ENCODE results near the gene CAP2. TPM values are rescaled to one million over a fixed set of nuclear protein-coding genes. Genes with fewer than 3 reads are reported as not detected.
A peak's percentile ranks its signal among the peaks of the same experiment; 100 is the strongest.

The CAP2 gene
- total RNA-seq, 1 donor from 2014 or later, result 8.5 TPM

DNA sequence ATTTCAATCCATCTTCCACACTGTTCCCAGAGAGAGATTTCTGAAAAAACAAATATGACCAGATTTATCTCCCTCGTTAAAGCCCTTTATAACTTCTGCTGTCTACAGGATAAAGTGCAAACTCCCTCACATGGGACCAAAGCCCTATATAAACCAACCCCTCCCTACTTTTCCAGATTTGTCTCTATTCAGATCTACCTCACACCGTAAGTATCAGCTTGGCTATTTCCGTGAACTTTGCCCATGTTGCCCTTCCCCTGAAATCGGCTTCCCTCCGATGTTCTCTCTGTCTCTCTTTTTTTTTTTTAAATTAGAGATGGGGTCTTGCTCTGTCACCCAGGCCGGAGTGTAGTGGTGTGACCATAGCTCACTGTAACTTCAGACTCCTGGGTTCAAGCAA is 194.6 kb downstream of the CAP2 start:
- no peaks in the 10 kb centered on the region for H3K36me3 ChIP-seq (ENCODE audit: control insufficient read depth, insufficient read depth, low read length)
- no peaks in the 10 kb centered on the region for H3K27me3 ChIP-seq (ENCODE audit: control insufficient read depth, insufficient read depth, low read length)
- DNase-seq (ENCODE audit: low read depth), result no peak
- TF ChIP-seq, protein P1, sequence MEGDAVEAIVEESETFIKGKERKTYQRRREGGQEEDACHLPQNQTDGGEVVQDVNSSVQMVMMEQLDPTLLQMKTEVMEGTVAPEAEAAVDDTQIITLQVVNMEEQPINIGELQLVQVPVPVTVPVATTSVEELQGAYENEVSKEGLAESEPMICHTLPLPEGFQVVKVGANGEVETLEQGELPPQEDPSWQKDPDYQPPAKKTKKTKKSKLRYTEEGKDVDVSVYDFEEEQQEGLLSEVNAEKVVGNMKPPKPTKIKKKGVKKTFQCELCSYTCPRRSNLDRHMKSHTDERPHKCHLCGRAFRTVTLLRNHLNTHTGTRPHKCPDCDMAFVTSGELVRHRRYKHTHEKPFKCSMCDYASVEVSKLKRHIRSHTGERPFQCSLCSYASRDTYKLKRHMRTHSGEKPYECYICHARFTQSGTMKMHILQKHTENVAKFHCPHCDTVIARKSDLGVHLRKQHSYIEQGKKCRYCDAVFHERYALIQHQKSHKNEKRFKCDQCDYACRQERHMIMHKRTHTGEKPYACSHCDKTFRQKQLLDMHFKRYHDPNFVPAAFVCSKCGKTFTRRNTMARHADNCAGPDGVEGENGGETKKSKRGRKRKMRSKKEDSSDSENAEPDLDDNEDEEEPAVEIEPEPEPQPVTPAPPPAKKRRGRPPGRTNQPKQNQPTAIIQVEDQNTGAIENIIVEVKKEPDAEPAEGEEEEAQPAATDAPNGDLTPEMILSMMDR (IDR thresholded peaks at IDR 0.05; ENCODE audit: insufficient read depth, low read length, poor library complexity, severe bottlenecking), result no peak
- H3K4me3 ChIP-seq (ENCODE audit: low read depth, low read length), result no peak overlapping the region

DNA sequence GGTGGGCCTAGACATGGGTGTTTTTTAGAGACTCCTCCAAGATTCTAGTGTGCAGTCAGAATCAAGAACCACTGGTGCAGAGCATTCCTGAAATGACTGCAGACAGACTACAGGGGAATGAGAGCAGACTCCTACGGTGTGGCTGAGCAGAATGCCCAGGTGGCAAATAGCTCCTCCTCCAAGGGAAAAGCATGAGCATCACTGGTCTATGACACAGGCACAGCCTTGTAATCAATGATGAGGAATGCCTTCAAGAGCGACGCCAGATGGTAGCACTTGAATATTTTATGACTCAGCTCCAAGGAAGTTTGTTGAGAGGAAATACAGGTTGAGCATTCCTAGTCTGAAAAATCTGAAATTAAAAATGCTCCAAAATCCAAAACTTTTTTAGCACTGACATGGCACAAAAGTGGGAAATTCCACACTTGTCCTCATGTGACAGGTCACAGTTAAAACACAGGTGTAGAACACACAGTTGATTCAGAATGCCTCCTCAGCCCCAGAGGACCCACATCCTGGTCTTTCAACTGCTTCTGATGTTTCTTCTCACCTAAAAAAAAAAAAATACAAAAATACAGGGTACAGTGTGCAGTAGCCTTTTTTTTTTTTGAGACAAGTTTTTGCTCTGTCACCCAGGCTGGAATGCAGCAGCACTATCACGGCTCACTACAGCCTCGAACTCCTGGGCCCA is 196.2 kb downstream of the CAP2 start:
- Histone ChIP-seq H3K4me3 (ENCODE audit: low read depth, low read length) (no peak overlapping the region), H3K27me3 (ENCODE audit: control insufficient read depth, insufficient read depth, low read length) (no peaks in the 10 kb centered on the region), H3K36me3 (ENCODE audit: control insufficient read depth, insufficient read depth, low read length) (no peaks in the 10 kb centered on the region)
- TF ChIP-seq, protein P1 (IDR thresholded peaks at IDR 0.05; ENCODE audit: insufficient read depth, low read length, poor library complexity, severe bottlenecking), result peak; percentile 28
- DNase-seq (ENCODE audit: low read depth), result peak; percentile 93

DNA sequence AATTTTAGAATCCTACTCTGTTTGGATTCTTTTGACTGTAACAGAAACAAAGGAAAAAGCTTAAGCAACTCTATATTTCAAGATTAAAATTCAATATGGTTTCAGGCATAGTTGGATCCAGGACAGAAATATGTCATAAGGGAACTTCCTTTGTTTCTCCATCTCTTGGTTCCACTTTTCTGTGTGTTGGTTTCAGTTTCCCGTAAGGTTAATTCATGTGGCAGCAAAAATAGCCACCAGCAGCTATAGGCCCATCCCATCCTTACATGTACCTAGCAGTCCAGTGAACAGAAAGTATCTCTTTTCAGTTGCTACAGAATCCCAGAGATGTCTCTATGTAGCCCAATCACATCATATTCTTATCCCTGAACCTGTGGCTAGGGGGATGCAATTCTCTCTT is 197.9 kb downstream of the CAP2 start:
- H3K27me3 ChIP-seq (ENCODE audit: control insufficient read depth, insufficient read depth, low read length), result no peaks in the 10 kb centered on the region
- TF ChIP-seq, protein P1 (IDR thresholded peaks at IDR 0.05; ENCODE audit: insufficient read depth, low read length, poor library complexity, severe bottlenecking), result no peak
- H3K36me3 ChIP-seq (ENCODE audit: control insufficient read depth, insufficient read depth, low read length), result no peaks in the 10 kb centered on the region
- DNase-seq (ENCODE audit: low read depth), result no peak
- H3K4me3 ChIP-seq (ENCODE audit: low read depth, low read length), result no peak overlapping the region

DNA sequence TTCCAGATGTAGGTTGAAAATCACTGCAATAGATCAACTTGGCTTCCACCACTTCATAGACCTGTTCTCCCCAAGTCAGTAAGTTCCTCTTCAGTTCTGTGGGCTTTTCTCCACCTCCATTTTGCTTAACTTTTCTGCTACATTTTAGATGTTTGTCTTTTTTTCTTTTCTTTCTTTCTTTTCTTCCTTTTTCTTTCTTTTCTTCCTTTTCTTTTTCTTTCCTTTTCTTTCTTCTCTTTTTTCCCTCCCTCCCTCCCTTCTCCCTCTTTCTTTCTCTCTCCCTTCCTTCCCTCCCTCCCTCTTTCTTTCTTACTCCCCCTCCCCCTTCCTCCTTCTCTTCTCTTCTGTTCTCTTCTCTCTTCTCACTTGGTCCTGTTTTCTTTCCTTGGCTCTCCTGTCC is 199.9 kb downstream of the CAP2 start:
- H3K27me3 ChIP-seq (ENCODE audit: control insufficient read depth, insufficient read depth, low read length), result no peaks in the 10 kb centered on the region
- no peak overlapping the region for H3K4me3 ChIP-seq (ENCODE audit: low read depth, low read length)
- no peak for DNase-seq (ENCODE audit: low read depth)
- no peaks in the 10 kb centered on the region for H3K36me3 ChIP-seq (ENCODE audit: control insufficient read depth, insufficient read depth, low read length)
- TF ChIP-seq, protein P1 (IDR thresholded peaks at IDR 0.05; ENCODE audit: insufficient read depth, low read length, poor library complexity, severe bottlenecking), result no peak

DNA sequence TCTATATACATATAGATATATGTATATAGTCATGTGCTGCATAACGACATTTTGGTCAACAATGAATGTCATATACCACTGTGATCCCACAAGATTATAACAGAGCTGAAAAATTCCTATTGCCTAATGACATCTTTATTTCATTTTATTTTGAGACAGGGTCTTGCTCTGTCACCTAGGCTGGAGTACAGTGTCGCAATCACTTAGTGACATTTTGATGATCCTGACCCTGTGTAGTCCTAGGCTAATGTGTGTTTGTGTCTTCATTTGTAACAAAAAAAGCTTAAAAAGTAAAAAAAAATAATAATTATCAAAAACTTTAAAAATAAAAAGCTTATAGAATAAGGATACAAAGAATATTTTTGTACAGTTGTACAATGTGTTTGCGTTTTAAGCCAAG is 202.7 kb downstream of the CAP2 start:
- Histone ChIP-seq H3K27me3 (ENCODE audit: control insufficient read depth, insufficient read depth, low read length) (no peaks in the 10 kb centered on the region), H3K4me3 (ENCODE audit: low read depth, low read length) (no peak overlapping the region), H3K36me3 (ENCODE audit: control insufficient read depth, insufficient read depth, low read length) (no peaks in the 10 kb centered on the region)
- DNase-seq (ENCODE audit: low read depth), result no peak
- TF ChIP-seq, protein P1 (IDR thresholded peaks at IDR 0.05; ENCODE audit: insufficient read depth, low read length, poor library complexity, severe bottlenecking), result no peak
